B cell (primary cell): Measurements from ENCODE around the gene PPP1R26. TPM values are rescaled to one million over a fixed set of nuclear protein-coding genes. Genes with fewer than 3 reads are reported as not detected.

Experiments used
- ATAC-seq: fragments of 200-7000 bp; cut with Tn5 transposase; one replicate; pipeline ENCODE4 v1.10.0; 2021; ENCODE audit warnings: low read depth, mild to moderate bottlenecking, moderate number of reproducible peaks, moderate library complexity
- CTCF ChIA-PET: fragments of 350-600 bp; sonication (Branson Sonifier 250); formaldehyde crosslinking; loops from one replicate; lab custom pipeline; 2021; ENCODE audit warnings: antibody characterized with exemption, inconsistent platforms; lab: Charles Lee
- POLR2A ChIA-PET: fragments of 350-600 bp; sonication (Branson Sonifier 250); formaldehyde crosslinking; loops from one replicate; lab custom pipeline; 2021; ENCODE audit warnings: antibody characterized with exemption; lab: Charles Lee
- DNase-seq: peaks from one replicate; pipeline ENCODE4 v3.0.0; 2013
- H2AFZ ChIP-seq: 2 replicates; pipeline ENCODE4 v1.6.1; 2012; ENCODE audit warnings: mild to moderate bottlenecking, low read depth, low read length; ENCODE audit not compliant: insufficient read depth, poor library complexity, severe bottlenecking
- H3K27ac ChIP-seq, 2 donors: 1 replicate in 1 of 2; 2 replicates in 1 of 2; pipeline ENCODE4 v1.5.1; 2012 to 2013; ENCODE audit warnings: low read length in 2 of 2, mild to moderate bottlenecking in 2 of 2, moderate library complexity in 1 of 2
- H3K27me3 ChIP-seq, 4 experiments: fragments of 200-600 bp in 1 of 4; sonication (generic) in 1 of 4; replicated peaks in 1 of 4; 1 replicate in 2 of 4; 2 replicates in 2 of 4; pipeline versions ENCODE4 v1.6.1 to v1.7.0; 2013 to 2016; ENCODE audit warnings: low read length in 3 of 4, mild to moderate bottlenecking in 2 of 4, mixed read lengths in 1 of 4, moderate library complexity in 1 of 4; ENCODE audit not compliant: insufficient read depth in 4 of 4, control insufficient read depth in 3 of 4; ENCODE audit errors: control extremely low read depth in 1 of 4
- H3K36me3 ChIP-seq, 2 experiments: replicated peaks in 1 of 2; 1 replicate in 1 of 2; 2 replicates in 1 of 2; pipeline versions ENCODE4 v1.6.1 to v1.7.1; 2013; ENCODE audit warnings: low read length in 1 of 2; ENCODE audit not compliant: insufficient read depth in 2 of 2, control insufficient read depth in 1 of 2; ENCODE audit errors: control extremely low read depth in 1 of 2, extremely low read depth in 1 of 2
- H3K4me1 ChIP-seq, 2 donors: fragments of 200-600 bp in 1 of 2; sonication (generic) in 1 of 2; 1 replicate in 1 of 2; 2 replicates in 1 of 2; pipeline versions ENCODE4 v1.5.1 to v1.6.1; 2013 to 2017; ENCODE audit warnings: low read length in 2 of 2; ENCODE audit not compliant: control insufficient read depth in 2 of 2, insufficient read depth in 2 of 2
- H3K4me2 ChIP-seq: replicated peaks from 2 replicates; pipeline ENCODE3; 2012; ENCODE audit warnings: mild to moderate bottlenecking, low read depth, low read length; ENCODE audit not compliant: poor library complexity, severe bottlenecking
- H3K4me3 ChIP-seq, 5 experiments: fragments of 200-600 bp in 1 of 5; sonication (generic) in 1 of 5; 1 replicate in 3 of 5; 2 replicates in 2 of 5; pipeline versions ENCODE4 v1.5.1 to v1.7.0; 2011 to 2016; ENCODE audit warnings: low read length in 4 of 5, mild to moderate bottlenecking in 4 of 5, low read depth in 2 of 5, control low read depth in 1 of 5, moderate library complexity in 1 of 5; ENCODE audit not compliant: insufficient read depth in 1 of 5; ENCODE audit errors: control extremely low read depth in 1 of 5, extremely low read depth in 1 of 5
- H3K79me2 ChIP-seq: fragments of 200-600 bp; sonication (generic); one replicate; pipeline ENCODE4 v1.6.0; 2016; ENCODE audit warnings: low read length; ENCODE audit not compliant: control insufficient read depth, insufficient read depth
- H3K9ac ChIP-seq: fragments of 200-600 bp; sonication (generic); 2 replicates; pipeline ENCODE4 v1.6.1; 2017; ENCODE audit warnings: mild to moderate bottlenecking, low read length, moderate library complexity
- H3K9me3 ChIP-seq, 3 donors: one replicate each; pipeline versions ENCODE4 v1.6.1 to v1.7.1; 2013; ENCODE audit warnings: low read length in 2 of 3; ENCODE audit not compliant: control insufficient read depth in 2 of 3, insufficient read depth in 1 of 3; ENCODE audit errors: control extremely low read depth in 1 of 3
- H4K20me1 ChIP-seq: 2 replicates; pipeline ENCODE4 v1.6.0; 2012; ENCODE audit warnings: mild to moderate bottlenecking, low read length; ENCODE audit not compliant: insufficient read depth, control insufficient read depth, poor library complexity, severe bottlenecking
- H3K27ac Mint-ChIP-seq: one replicate; pipeline ENCODE4 v1.8.0; 2021; ENCODE audit warnings: mixed read lengths
- H3K27me3 Mint-ChIP-seq: one replicate; pipeline ENCODE4 v1.8.0; 2021; ENCODE audit warnings: mixed read lengths
- H3K4me1 Mint-ChIP-seq: one replicate; pipeline ENCODE4 v1.8.0; 2021; ENCODE audit warnings: mixed read lengths
- H3K4me3 Mint-ChIP-seq: one replicate; pipeline ENCODE4 v1.8.0; 2021; ENCODE audit warnings: mixed read lengths
- H3K9me3 Mint-ChIP-seq: one replicate; pipeline ENCODE4 v1.8.0; 2022; ENCODE audit warnings: mixed read lengths; ENCODE audit not compliant: insufficient read depth
- EZH2 ChIP-seq: IDR thresholded peaks from 2 replicates; pipeline ENCODE4 v1.6.1; 2012; ENCODE audit warnings: borderline replicate concordance, low read depth, mild to moderate bottlenecking, moderate library complexity, low read length; ENCODE audit not compliant: insufficient read depth, poor library complexity, severe bottlenecking
- WGBS: methylation state at CpG from one replicate; pipeline ENCODE4 v1.1.5; 2013; ENCODE audit warnings: missing lambda C conversion rate; ENCODE audit not compliant: insufficient coverage; 5-methylcytosine and 5-hydroxymethylcytosine counted together
- intact Hi-C: fragments of 100-400 bp; cut with micrococcal nuclease; formaldehyde crosslinking; loops from one replicate; pipeline ENCODE4 v1.10.0; 2022
- polyA plus RNA-seq: library from polyadenylated mRNA; depleted of rRNA; stranded (reverse); fragments of >200 nt; gene quantifications from 2 replicates; pipeline ENCODE4 v1.2.3, GENCODE V29; 2012
- total RNA-seq, 2 donors: library from RNA; stranded (reverse); fragments of 120-200 nt in 1 of 2; gene quantifications; 1 replicate in 1 of 2; 2 replicates in 1 of 2; pipeline versions ENCODE4 v1.2.3 to v1.2.4, GENCODE V29; 2013 to 2022
- TF ChIP-seq, protein P1 (sequence below): fragments of 200-600 bp; IDR thresholded peaks from one replicate; pipeline ENCODE4 v1.8.0; 2022; ENCODE audit warnings: antibody characterized with exemption, mild to moderate bottlenecking

PPP1R26 gene
- total and polyA plus RNA-seq, 2 donors (not counting 1 experiment from before 2014, with no cell fraction given): 1.9 to 7.8 TPM

DNA sequence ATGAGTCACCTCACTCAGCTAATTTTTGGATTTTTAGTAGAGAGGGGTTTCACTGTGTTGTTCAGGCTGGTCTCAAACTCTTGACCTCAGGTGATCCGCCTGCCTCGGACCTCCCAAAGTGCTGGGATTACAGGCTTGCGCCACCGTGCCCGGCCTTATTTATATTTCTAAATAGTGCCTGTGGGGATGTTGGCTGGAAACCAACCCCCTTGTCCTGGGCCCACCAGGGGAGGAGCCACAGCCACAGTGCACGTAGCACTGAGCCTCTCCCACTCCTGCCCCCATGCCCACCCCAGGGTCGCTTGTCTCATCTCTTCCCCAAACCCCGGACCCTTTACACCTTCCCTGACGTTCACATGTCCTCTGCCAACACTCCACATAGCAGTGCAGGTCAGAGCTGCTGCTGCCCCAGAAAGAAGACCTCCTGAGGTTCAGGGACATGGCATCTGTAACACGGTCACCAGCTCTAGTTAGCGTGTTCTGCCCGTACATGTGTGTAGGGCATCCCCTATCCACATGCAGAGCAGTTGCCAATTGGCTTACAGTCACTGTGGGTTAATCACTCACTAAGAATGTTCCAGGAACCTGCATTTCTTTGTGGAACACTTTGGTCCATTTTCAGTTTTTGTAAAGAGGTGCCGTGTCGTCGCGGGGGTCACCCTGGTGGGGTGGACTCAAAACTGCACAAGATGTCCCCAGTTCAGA lies 10.7 kb downstream of the PPP1R26 start:
- Histone ChIP-seq H3K4me2 (no peak overlapping the region), H3K36me3 (no peaks in the 10 kb centered on the region), H3K9ac (no peak overlapping the region), H3K9me3 (no peaks in the 10 kb centered on the region), H3K4me1 (no peaks in the 10 kb centered on the region), H3K27ac (no peak overlapping the region), H2AFZ (no peak overlapping the region), H3K79me2 (no peaks in the 10 kb centered on the region), H4K20me1 (no peaks in the 10 kb centered on the region), H3K27me3 (no peaks in the 10 kb centered on the region), H3K4me3 (no peak overlapping the region)
- H3K27me3 Mint-ChIP-seq: no peaks in the 10 kb centered on the region
- CTCF ChIA-PET: interaction anchor here (1.1 to 2.2 kb wide), 2 partner anchors 10 to 14 kb away, joined by 3 to 7 read pairs; no protein-coding TSS in a partner anchor
- no peaks in the 10 kb centered on the region for H3K9me3 Mint-ChIP-seq
- intact Hi-C loops: no loop called here
- H3K27ac Mint-ChIP-seq: no peak overlapping the region
- POLR2A ChIA-PET: no interaction called here
- no peak overlapping the region for H3K4me3 Mint-ChIP-seq
- DNase-seq (no peak), ATAC-seq (no peak)
- H3K4me1 Mint-ChIP-seq: no peaks in the 10 kb centered on the region
- 93% methylated on average over 11 of the region's 16 CpGs for WGBS
- TF ChIP-seq, protein P1, sequence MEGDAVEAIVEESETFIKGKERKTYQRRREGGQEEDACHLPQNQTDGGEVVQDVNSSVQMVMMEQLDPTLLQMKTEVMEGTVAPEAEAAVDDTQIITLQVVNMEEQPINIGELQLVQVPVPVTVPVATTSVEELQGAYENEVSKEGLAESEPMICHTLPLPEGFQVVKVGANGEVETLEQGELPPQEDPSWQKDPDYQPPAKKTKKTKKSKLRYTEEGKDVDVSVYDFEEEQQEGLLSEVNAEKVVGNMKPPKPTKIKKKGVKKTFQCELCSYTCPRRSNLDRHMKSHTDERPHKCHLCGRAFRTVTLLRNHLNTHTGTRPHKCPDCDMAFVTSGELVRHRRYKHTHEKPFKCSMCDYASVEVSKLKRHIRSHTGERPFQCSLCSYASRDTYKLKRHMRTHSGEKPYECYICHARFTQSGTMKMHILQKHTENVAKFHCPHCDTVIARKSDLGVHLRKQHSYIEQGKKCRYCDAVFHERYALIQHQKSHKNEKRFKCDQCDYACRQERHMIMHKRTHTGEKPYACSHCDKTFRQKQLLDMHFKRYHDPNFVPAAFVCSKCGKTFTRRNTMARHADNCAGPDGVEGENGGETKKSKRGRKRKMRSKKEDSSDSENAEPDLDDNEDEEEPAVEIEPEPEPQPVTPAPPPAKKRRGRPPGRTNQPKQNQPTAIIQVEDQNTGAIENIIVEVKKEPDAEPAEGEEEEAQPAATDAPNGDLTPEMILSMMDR: no peak
- no peak for TF ChIP-seq EZH2

DNA sequence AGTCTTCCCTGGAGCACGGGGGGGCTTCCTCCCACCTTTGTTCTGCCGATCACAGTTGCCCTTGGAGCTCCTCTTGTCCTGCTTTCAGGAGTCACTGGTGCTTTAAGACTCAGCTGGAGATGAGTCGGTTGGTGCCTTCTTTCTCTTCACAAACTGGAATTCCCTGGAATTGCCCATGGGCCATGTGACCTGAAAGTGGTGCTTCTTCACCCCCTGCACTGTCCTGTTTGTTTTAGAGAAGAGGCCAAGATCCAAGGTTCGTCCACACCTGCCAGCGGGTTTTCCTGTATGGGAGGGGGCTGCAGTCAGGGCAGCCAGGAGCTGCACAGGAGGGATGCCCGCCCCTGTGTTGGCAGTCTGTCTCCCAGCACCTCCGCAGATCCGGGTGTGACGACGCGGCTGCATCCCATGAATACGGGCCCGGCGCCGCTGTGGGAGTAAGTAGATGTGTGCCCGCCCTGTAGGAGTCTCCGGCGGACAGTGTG lies 11.4 kb downstream of the PPP1R26 start:
- Histone ChIP-seq H3K9me3 (no peaks in the 10 kb centered on the region), H2AFZ (no peak overlapping the region), H3K27me3 (no peaks in the 10 kb centered on the region), H3K4me1 (no peaks in the 10 kb centered on the region), H3K9ac (no peak overlapping the region), H3K4me2 (no peak overlapping the region), H3K79me2 (no peaks in the 10 kb centered on the region), H3K36me3 (no peaks in the 10 kb centered on the region), H3K27ac (no peak overlapping the region), H4K20me1 (no peaks in the 10 kb centered on the region), H3K4me3 (no peak overlapping the region)
- intact Hi-C loops: no loop called here
- TF ChIP-seq, protein P1: no peak
- TF ChIP-seq EZH2: no peak
- Mint-ChIP-seq H3K4me3 (no peak overlapping the region), H3K4me1 (no peaks in the 10 kb centered on the region), H3K27me3 (no peaks in the 10 kb centered on the region), H3K9me3 (no peaks in the 10 kb centered on the region), H3K27ac (no peak overlapping the region)
- DNase-seq (no peak), ATAC-seq (no peak)
- 97% methylated on average over 17 of the region's 18 CpGs for WGBS
- ChIA-PET CTCF (interaction anchor here (2.2 kb wide), 1 partner anchor 14 kb away, joined by 7 read pairs; no protein-coding TSS in a partner anchor), POLR2A (no interaction called here)
